Rectal smooth muscle tissue (tissue), 1 donor: ENCODE measurements around the gene FASTK.
"Not testable (repeated sequence)": the region's sequence is repeated elsewhere in the genome, so short reads cannot be mapped to it uniquely, and the experiment has no call there.

Source experiments
- H3K27ac ChIP-seq: one replicate; pipeline ENCODE4 v1.7.0; 2013; ENCODE audit warnings: low read depth, low read length, inconsistent platforms
- H3K27me3 ChIP-seq: one replicate; pipeline ENCODE4 v1.7.0; 2013; ENCODE audit warnings: low read length; ENCODE audit not compliant: control insufficient read depth, insufficient read depth
- H3K36me3 ChIP-seq: one replicate; pipeline ENCODE4 v1.7.0; 2013; ENCODE audit warnings: low read length; ENCODE audit not compliant: control insufficient read depth, insufficient read depth
- H3K4me1 ChIP-seq: one replicate; pipeline ENCODE4 v1.7.0; 2013; ENCODE audit warnings: low read length; ENCODE audit not compliant: control insufficient read depth, insufficient read depth
- H3K4me3 ChIP-seq: one replicate; pipeline ENCODE4 v1.7.0; 2013; ENCODE audit warnings: low read length
- H3K9ac ChIP-seq: one replicate; pipeline ENCODE4 v1.7.0; 2013; ENCODE audit warnings: low read length

The FASTK gene

GRCh38 chr7:151053096-151053495 is 27.5 kb downstream of the FASTK start:
- no peaks in the 10 kb centered on the region for H3K36me3 ChIP-seq

GRCh38 chr7:151051108-151051507 is 29.5 kb downstream of the FASTK start:
- Histone ChIP-seq H3K27ac (no peak overlapping the region), H3K27me3 (no peaks in the 10 kb centered on the region), H3K36me3 (peaks cover 2% of the 10 kb centered on the region), H3K4me3 (no peak overlapping the region), H3K4me1 (peaks cover 2% of the 10 kb centered on the region), H3K9ac (no peak overlapping the region)

More at GRCh38 chr7:151053096-151053495, 27.5 kb downstream of the FASTK start:
- Histone ChIP-seq H3K27me3 (no peaks in the 10 kb centered on the region), H3K4me1 (peaks cover 5% of the 10 kb centered on the region), H3K9ac (no peak overlapping the region), H3K4me3 (no peak overlapping the region), H3K27ac (no peak overlapping the region)

GRCh38 chr7:151048911-151049463 is 31.6 kb downstream of the FASTK start:
- peaks cover 2% of the 10 kb centered on the region for H3K4me1 ChIP-seq
- H3K27me3 ChIP-seq = no peaks in the 10 kb centered on the region
- H3K27ac ChIP-seq = no peak overlapping the region
- peaks cover 2% of the 10 kb centered on the region for H3K36me3 ChIP-seq
- no peak overlapping the region for H3K4me3 ChIP-seq
- no peak overlapping the region for H3K9ac ChIP-seq

- H3K36me3 ChIP-seq = peaks cover 2% of the 10 kb centered on the region
These were observed 32.4 kb downstream of the FASTK start, which contains the start of gene ASIC3 for GRCh38 chr7:151047976-151048815. ASIC3 (plus strand) TSS chr7:151048531; CDS start chr7:151048886, 355 bp downstream.

GRCh38 chr7:151046603-151047573 is 33.7 kb downstream of the FASTK start:
- no peaks in the 10 kb centered on the region for H3K27me3 ChIP-seq
- no peak overlapping the region for H3K27ac ChIP-seq
- H3K4me3 ChIP-seq = no peak overlapping the region
- no peak overlapping the region for H3K9ac ChIP-seq
- peaks cover 2% of the 10 kb centered on the region for H3K4me1 ChIP-seq
- H3K36me3 ChIP-seq = peaks cover 2% of the 10 kb centered on the region

More at GRCh38 chr7:151047976-151048815, 32.4 kb downstream of the FASTK start, which contains the start of gene ASIC3:
- Histone ChIP-seq H3K4me3 (no peak within 1 kb of the TSS), H3K9ac (no peak within 1 kb of the TSS), H3K4me1 (peaks cover 2% of the 10 kb centered on the region), H3K27me3 (no peaks in the 10 kb centered on the region), H3K27ac (no peak within 1 kb of the TSS)

GRCh38 chr7:151045967-151046366 is 34.6 kb downstream of the FASTK start:
- Histone ChIP-seq H3K4me3 (no peak overlapping the region), H3K9ac (no peak overlapping the region), H3K4me1 (peaks cover 2% of the 10 kb centered on the region), H3K36me3 (peaks cover 7% of the 10 kb centered on the region), H3K27ac (no peak overlapping the region), H3K27me3 (no peaks in the 10 kb centered on the region)

DNA sequence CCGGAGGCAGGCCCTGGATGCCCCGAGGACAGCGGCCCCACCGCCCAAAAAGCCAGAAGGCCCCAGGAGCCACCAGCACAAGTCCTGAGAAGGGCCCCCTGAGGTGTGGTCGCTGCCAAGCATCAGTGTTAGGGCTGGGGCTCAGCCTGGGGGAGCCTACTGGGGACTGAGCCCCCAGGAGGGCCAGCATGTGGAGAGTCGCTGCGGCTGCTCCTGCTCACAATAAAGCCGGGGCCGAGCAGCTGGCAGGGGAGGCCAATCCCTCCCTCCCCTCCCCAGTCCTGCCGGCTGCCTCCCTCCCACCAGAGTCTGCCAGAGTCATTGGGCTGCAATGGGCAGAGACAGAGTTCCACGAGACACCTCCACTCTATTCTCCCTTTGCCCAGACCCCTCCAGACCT is 35.3 kb downstream of the FASTK start:
- Histone ChIP-seq H3K4me1 (peaks cover 2% of the 10 kb centered on the region), H3K9ac (no peak overlapping the region), H3K27ac (no peak overlapping the region), H3K27me3 (no peaks in the 10 kb centered on the region), H3K36me3 (peaks cover 7% of the 10 kb centered on the region), H3K4me3 (no peak overlapping the region)

- Histone ChIP-seq H3K27ac (no peak overlapping the region), H3K9ac (no peak overlapping the region), H3K4me3 (no peak overlapping the region), H3K36me3 (peaks cover 7% of the 10 kb centered on the region), H3K4me1 (peaks cover 2% of the 10 kb centered on the region), H3K27me3 (no peaks in the 10 kb centered on the region)
These were observed 36.6 kb downstream of the FASTK start for GRCh38 chr7:151043959-151044358.

DNA sequence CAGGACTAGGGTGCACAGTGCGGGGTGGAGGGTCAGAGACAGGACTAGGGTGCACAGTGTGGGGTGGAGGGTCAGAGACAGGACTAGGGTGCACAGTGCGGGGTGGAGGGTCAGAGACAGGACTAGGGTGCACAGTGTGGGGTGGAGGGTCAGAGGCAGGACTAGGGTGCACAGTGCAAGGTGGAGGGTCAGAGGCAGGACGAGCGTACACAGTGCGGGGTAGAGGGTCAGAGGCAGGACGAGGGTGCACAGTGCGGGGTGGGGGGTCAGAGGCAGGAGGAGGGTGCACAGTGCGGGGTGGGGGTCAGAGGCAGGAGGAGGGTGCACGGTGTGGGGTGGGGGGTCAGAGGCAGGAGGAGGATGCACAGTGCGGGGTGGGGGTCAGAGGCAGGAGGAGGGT is 37.2 kb downstream of the FASTK start:
- not testable (repeated sequence) for H3K4me1 ChIP-seq, H3K4me3 ChIP-seq, H3K36me3 ChIP-seq

GRCh38 chr7:151040616-151041375 is 39.8 kb downstream of the FASTK start:
- no peak overlapping the region for H3K9ac ChIP-seq
- no peak overlapping the region for H3K27ac ChIP-seq
- H3K4me3 ChIP-seq = no peak overlapping the region
- H3K4me1 ChIP-seq = no peaks in the 10 kb centered on the region
- H3K27me3 ChIP-seq = no peaks in the 10 kb centered on the region
- peaks cover 4% of the 10 kb centered on the region for H3K36me3 ChIP-seq

More for the DNA sequence above, 37.2 kb downstream of the FASTK start:
- not testable (repeated sequence) for H3K27me3 ChIP-seq, H3K9ac ChIP-seq, H3K27ac ChIP-seq

DNA sequence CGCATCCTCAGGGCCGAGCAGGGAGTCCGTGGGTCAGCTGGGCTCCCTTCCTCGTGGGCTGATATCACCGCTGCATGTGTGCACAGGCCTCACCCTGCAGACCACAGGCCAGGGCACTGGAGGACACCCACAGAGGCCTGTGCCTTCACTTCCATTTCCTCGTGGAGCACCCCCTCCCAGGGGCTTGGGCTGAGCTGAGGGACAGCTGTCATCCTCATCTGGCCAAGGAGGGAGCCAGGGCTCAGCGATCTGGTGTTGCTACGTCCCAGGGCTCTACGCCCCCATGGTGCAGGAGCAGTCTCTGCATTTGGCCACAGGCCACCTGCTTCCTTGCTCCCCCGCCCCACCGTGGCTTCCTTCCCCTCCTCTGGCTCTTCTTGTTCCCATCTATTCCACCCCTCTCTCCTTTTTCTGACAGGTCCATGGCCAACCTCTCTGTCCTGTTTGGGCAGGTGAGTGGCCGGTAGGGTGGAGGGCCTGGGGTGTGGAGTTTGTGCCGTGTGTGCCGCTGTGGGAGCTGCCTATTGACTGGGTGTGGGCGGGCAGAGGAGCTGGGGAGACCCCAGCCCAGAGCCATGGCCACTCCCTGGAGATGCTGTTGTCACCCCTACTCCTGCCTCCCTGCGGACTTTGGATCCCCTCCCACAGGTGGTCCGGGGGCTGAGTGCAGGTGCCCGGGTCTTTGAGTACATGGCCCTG is 40.6 kb downstream of the FASTK start:
- no peak overlapping the region for H3K27ac ChIP-seq
- H3K36me3 ChIP-seq = peaks cover 10% of the 10 kb centered on the region
- H3K4me3 ChIP-seq = no peak overlapping the region
- no peaks in the 10 kb centered on the region for H3K4me1 ChIP-seq
- H3K9ac ChIP-seq = no peak overlapping the region
- H3K27me3 ChIP-seq = no peaks in the 10 kb centered on the region
